MM.1S (cell line): Measurements from ENCODE around the gene CAND2.

Experiments used
- DNase-seq: peaks from one replicate; pipeline ENCODE4 v3.0.0-alpha.2; 2015
- H2AFZ ChIP-seq: fragments of 300-600 bp; sonication (generic); 2 replicates; pipeline ENCODE4 v1.6.0; 2016; ENCODE audit warnings: antibody characterized with exemption, low read length
- H3F3A ChIP-seq: fragments of 300-600 bp; sonication (generic); 2 replicates; pipeline ENCODE4 v1.6.1; 2016; ENCODE audit warnings: mild to moderate bottlenecking, antibody characterized with exemption, low read length, moderate library complexity, mixed read lengths; ENCODE audit not compliant: insufficient read depth
- H3K27ac ChIP-seq: fragments of 300-600 bp; sonication (generic); 2 replicates; pipeline ENCODE4 v1.5.1; 2016; ENCODE audit warnings: mild to moderate bottlenecking, low read length
- H3K27me3 ChIP-seq: fragments of 300-600 bp; sonication (generic); replicated peaks from 2 replicates; pipeline ENCODE4 v1.6.0; 2016; ENCODE audit warnings: low read length; ENCODE audit not compliant: insufficient read depth
- H3K36me3 ChIP-seq: fragments of 300-600 bp; sonication (generic); replicated peaks from 2 replicates; pipeline ENCODE4 v1.6.1; 2016; ENCODE audit warnings: mild to moderate bottlenecking, low read length, mixed read lengths; ENCODE audit not compliant: insufficient read depth
- H3K4me1 ChIP-seq: fragments of 300-600 bp; sonication (generic); 2 replicates; pipeline ENCODE4 v1.6.1; 2016; ENCODE audit warnings: low read length, mixed read lengths
- H3K4me2 ChIP-seq: fragments of 300-600 bp; sonication (generic); 2 replicates; pipeline ENCODE4 v1.6.0; 2016; ENCODE audit warnings: low read depth, low read length
- H3K4me3 ChIP-seq: fragments of 300-600 bp; sonication (generic); 2 replicates; pipeline ENCODE4 v1.5.1; 2016; ENCODE audit warnings: low read length, mixed read lengths
- H3K79me2 ChIP-seq: fragments of 300-600 bp; sonication (generic); 2 replicates; pipeline ENCODE4 v1.6.1; 2016; ENCODE audit warnings: mixed run types, low read length, mixed read lengths
- H3K9ac ChIP-seq: fragments of 300-600 bp; sonication (generic); 2 replicates; pipeline ENCODE4 v1.6.1; 2016; ENCODE audit warnings: low read length, mixed read lengths
- H3K9me2 ChIP-seq: fragments of 300-600 bp; sonication (generic); replicated peaks from 2 replicates; pipeline ENCODE4 v1.6.1; 2016; ENCODE audit warnings: mild to moderate bottlenecking, low read length, mixed read lengths; ENCODE audit not compliant: insufficient read depth
- H3K9me3 ChIP-seq: fragments of 300-600 bp; sonication (generic); replicated peaks from 2 replicates; pipeline ENCODE4 v1.6.1; 2016; ENCODE audit warnings: mild to moderate bottlenecking, low read length, mixed read lengths; ENCODE audit not compliant: insufficient read depth
- H4K20me1 ChIP-seq: fragments of 300-600 bp; sonication (generic); 2 replicates; pipeline ENCODE4 v1.6.1; 2016; ENCODE audit warnings: mild to moderate bottlenecking, low read length, moderate library complexity, mixed read lengths; ENCODE audit not compliant: insufficient read depth
- EZH2 ChIP-seq: fragments of 300-600 bp; sonication (generic); optimal IDR thresholded peaks from 2 replicates; pipeline ENCODE3; 2017; ENCODE audit warnings: low read depth, mild to moderate bottlenecking, antibody characterized with exemption, low read length, mixed read lengths
- EZH2phosphoT487 ChIP-seq: fragments of 300-600 bp; sonication (generic); IDR thresholded peaks from 2 replicates; pipeline ENCODE4 v1.6.1; 2018; ENCODE audit warnings: antibody characterized with exemption, low read length
- TF ChIP-seq, protein P1 (sequence below): fragments of 300-600 bp; sonication (generic); IDR thresholded peaks from 2 replicates; pipeline ENCODE4 v1.5.1; 2016; ENCODE audit warnings: antibody characterized with exemption, low read length, mixed read lengths

CAND2 gene

DNA sequence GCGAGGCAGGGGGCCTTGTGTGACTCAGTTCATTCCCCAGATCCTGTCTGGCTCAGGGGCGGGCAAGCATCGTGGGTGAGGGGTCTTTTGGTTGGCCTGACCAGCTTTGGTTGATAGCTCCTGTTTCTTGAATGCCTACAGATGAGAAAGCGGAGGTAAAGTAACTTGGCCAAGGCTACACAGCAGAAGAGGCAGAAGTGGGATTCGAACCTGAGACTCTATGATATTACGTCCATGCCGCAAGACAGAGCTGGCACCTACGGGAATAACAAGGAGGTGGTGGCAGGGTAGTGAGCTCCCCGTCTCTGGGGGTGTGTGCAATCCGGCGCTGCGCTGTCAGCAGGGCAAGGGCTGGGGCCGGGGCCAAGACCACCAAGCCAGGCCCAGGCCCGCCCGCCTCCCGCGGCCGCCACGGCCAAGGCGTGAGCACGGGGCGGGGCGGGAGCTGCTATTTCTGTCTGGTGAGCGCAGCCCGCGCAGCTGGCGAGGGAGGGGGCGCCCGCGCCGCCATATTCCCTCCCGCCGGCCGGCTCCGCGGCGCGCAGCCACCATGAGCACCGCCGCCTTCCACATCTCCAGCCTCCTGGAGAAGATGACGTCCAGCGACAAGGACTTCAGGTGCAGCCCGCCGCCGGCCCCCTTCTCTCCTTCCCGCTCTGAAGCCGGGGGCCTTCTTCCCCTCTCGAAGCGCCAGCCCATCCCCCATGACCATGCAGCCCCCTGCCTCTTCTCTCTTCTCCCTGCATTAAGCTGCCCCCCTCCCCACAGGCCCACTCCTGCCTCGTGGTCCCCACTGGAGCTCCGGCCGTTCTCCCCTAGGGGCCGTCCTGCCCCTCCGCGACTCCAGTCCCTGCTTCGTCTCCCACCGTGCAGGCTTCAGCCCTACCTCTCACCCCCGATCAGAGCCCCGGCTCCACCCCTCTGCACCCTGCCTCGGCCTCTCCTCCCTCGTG is at the start of gene CAND2:
TSS of gene CAND2 (plus strand) at position 510 of the 953 bp plus-strand sequence. CDS start at position 551, 41 bp downstream.
- H3K27me3 ChIP-seq, result 0 out of 2 replicates have a peak, but pooled peaks cover 7% of the 10 kb centered on the region
- H2AFZ ChIP-seq, result peak within 1 kb of the TSS; percentile 40
- peak within 1 kb of the TSS; percentile 46 for H3K4me2 ChIP-seq
- H3K9ac ChIP-seq, result no peak within 1 kb of the TSS
- H3K27ac ChIP-seq, result no peak within 1 kb of the TSS
- no peaks in the 10 kb centered on the region for H3K9me2 ChIP-seq
- H3F3A ChIP-seq, result no peaks in the 10 kb centered on the region
- peak within 1 kb of the TSS; percentile 48 for H3K4me3 ChIP-seq
- H3K79me2 ChIP-seq, result no peaks in the 10 kb centered on the region
- H3K4me1 ChIP-seq, result no peaks in the 10 kb centered on the region
- TF ChIP-seq EZH2 (no peak), EZH2phosphoT487 (no peak)
- TF ChIP-seq, protein P1, sequence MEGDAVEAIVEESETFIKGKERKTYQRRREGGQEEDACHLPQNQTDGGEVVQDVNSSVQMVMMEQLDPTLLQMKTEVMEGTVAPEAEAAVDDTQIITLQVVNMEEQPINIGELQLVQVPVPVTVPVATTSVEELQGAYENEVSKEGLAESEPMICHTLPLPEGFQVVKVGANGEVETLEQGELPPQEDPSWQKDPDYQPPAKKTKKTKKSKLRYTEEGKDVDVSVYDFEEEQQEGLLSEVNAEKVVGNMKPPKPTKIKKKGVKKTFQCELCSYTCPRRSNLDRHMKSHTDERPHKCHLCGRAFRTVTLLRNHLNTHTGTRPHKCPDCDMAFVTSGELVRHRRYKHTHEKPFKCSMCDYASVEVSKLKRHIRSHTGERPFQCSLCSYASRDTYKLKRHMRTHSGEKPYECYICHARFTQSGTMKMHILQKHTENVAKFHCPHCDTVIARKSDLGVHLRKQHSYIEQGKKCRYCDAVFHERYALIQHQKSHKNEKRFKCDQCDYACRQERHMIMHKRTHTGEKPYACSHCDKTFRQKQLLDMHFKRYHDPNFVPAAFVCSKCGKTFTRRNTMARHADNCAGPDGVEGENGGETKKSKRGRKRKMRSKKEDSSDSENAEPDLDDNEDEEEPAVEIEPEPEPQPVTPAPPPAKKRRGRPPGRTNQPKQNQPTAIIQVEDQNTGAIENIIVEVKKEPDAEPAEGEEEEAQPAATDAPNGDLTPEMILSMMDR, result no peak
- H3K9me3 ChIP-seq, result no peaks in the 10 kb centered on the region
- no peaks in the 10 kb centered on the region for H4K20me1 ChIP-seq
- no peak for DNase-seq
- H3K36me3 ChIP-seq, result no peaks in the 10 kb centered on the region

DNA sequence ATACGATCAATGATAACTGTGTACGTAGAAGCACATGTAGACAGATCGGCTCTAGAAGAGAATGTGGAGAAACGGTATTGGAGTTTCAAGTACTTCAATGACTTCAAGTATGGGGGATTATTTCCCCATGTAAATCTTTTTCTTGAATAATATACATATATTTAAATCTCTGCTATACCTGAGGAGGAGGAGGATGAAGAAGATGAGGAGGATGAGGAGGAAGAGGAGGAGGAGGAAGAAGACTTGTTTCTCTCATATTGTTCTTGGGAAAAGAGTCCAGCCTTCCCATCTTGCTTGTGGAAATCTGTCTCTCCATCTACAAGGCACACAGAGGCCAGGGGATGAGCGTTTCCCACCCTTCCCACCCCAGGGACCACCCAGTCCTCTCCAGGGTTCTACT is 48.0 kb upstream of the CAND2 start:
- no peak overlapping the region for H2AFZ ChIP-seq
- no peak overlapping the region for H3K27ac ChIP-seq
- no peaks in the 10 kb centered on the region for H3K4me1 ChIP-seq
- no peaks in the 10 kb centered on the region for H3K27me3 ChIP-seq
- TF ChIP-seq, protein P1, result no peak
- TF ChIP-seq EZH2phosphoT487 (no peak), EZH2 (no peak)
- H3K9me2 ChIP-seq, result no peaks in the 10 kb centered on the region
- no peak overlapping the region for H3K9ac ChIP-seq
- no peak for DNase-seq
- no peaks in the 10 kb centered on the region for H3F3A ChIP-seq
- no peaks in the 10 kb centered on the region for H3K79me2 ChIP-seq
- no peaks in the 10 kb centered on the region for H3K36me3 ChIP-seq
- no peaks in the 10 kb centered on the region for H4K20me1 ChIP-seq
- H3K4me3 ChIP-seq, result no peak overlapping the region
- H3K4me2 ChIP-seq, result no peak overlapping the region
- no peaks in the 10 kb centered on the region for H3K9me3 ChIP-seq

DNA sequence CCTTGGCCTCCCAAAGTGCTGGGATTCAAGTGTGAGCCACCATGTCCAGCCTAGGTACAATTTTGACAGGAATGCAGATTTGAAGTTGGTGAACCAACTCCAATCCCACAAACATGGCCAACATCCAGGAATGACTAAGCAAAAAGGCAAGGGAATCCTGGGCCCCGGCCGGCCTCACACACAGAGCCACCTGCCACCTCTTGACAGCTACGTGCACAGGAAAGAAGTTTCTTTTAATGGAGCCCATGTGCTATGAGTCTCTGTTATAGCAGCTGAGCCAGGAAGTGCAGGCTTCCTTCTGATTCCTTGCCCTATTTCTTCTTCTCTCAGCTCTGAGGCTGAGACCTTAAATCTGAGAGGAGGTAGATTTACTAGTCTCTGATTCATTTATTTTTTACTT is 46.3 kb upstream of the CAND2 start:
- Histone ChIP-seq H3K27ac (no peak overlapping the region), H3K79me2 (no peaks in the 10 kb centered on the region), H3F3A (no peaks in the 10 kb centered on the region), H3K4me3 (no peak overlapping the region), H3K4me2 (no peak overlapping the region), H3K4me1 (no peaks in the 10 kb centered on the region), H3K9me3 (no peaks in the 10 kb centered on the region), H3K36me3 (no peaks in the 10 kb centered on the region), H2AFZ (no peak overlapping the region), H3K27me3 (no peaks in the 10 kb centered on the region), H3K9me2 (no peaks in the 10 kb centered on the region), H3K9ac (no peak overlapping the region), H4K20me1 (no peaks in the 10 kb centered on the region)
- no peak for DNase-seq
- TF ChIP-seq, protein P1, result no peak
- no peak for TF ChIP-seq EZH2phosphoT487
- TF ChIP-seq EZH2, result no peak
